ENCODE measurements around the gene LINC00237.

DNA sequence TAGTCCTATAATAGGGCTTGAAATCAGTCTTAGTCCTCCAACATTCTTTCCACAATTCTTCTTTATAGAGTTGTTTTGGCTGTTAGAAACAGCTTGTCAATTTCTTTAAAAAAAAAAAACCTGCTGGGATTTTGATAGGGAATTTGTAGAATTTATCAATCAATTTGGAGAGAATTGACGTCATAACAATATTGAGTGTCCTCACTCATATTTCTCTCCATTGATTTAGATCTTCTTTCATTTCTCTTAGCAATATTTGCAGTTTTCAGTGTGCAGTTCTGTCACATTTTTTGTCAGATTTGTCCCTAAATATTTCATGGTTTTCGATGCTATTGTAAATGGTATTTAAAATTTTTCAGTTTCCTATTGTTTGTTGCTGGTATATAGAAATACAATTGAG, 5.3 kb upstream of the LINC00237 start:
- TF ChIP-seq, protein P1, sequence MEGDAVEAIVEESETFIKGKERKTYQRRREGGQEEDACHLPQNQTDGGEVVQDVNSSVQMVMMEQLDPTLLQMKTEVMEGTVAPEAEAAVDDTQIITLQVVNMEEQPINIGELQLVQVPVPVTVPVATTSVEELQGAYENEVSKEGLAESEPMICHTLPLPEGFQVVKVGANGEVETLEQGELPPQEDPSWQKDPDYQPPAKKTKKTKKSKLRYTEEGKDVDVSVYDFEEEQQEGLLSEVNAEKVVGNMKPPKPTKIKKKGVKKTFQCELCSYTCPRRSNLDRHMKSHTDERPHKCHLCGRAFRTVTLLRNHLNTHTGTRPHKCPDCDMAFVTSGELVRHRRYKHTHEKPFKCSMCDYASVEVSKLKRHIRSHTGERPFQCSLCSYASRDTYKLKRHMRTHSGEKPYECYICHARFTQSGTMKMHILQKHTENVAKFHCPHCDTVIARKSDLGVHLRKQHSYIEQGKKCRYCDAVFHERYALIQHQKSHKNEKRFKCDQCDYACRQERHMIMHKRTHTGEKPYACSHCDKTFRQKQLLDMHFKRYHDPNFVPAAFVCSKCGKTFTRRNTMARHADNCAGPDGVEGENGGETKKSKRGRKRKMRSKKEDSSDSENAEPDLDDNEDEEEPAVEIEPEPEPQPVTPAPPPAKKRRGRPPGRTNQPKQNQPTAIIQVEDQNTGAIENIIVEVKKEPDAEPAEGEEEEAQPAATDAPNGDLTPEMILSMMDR (conservative IDR thresholded peaks at IDR 0.05): no peak
- no peak for TF ChIP-seq ZFX (IDR thresholded peaks at IDR 0.05)

All from C4-2B (cell line).